AG09309 (cell line): ENCODE data around the gene SPINK2.
A peak's percentile ranks its signal among the peaks of the same experiment; 100 is the strongest.

Experiments used
- DNase-seq: peaks from one replicate; pipeline ENCODE4 v3.0.0-alpha.2; 2010; ENCODE audit warnings: low read depth
- H3K4me3 ChIP-seq: 2 replicates; pipeline ENCODE4 v1.5.1; 2011; ENCODE audit warnings: mild to moderate bottlenecking, low read depth, low read length, moderate library complexity; ENCODE audit not compliant: control insufficient read depth
- CTCF ChIP-seq: IDR thresholded peaks from 2 replicates; pipeline ENCODE4 v1.5.1; 2011; ENCODE audit warnings: mild to moderate bottlenecking, low read depth, low read length, inconsistent platforms; ENCODE audit not compliant: insufficient read depth, control insufficient read depth; ENCODE audit errors: missing control alignments

SPINK2 gene

GRCh38 chr4:56828784-56829535 is 7.5 kb upstream of the SPINK2 start:
- no peak overlapping the region for H3K4me3 ChIP-seq
- DNase-seq = no peak
- TF ChIP-seq CTCF = no peak

DNA sequence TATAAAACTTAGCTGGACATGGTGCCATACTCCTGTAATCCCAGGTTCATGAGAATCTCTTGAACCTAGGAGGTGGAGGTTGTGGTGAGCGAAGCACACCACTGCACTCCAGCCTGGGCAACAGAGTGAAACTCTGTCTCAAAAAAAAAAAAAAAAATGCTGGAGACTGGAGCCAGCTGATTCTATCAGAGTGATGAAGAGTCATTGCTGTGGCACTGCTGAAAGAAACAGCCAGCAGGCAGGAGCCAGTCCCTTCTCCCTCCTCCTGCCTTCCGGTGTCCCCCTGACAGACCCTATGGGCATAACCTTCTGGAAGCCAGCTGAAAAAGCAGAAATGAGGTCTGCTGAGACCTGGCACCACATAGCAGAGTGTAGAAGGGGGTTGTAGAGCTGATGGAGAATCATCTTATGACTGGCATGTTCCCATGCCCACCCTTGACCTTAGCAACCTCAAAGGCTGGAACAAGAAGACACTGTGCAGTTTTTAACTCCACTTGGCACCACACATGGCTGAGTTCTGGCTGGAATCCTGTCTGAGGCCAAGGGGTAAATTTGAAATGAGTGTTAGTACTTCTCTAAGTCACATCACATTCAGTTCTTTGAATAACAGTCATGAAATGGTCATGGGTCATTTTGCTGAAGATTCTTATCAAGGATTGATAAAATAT is 2.6 kb upstream of the SPINK2 start:
- no peak for DNase-seq
- no peak overlapping the region for H3K4me3 ChIP-seq
- no peak for TF ChIP-seq CTCF

DNA sequence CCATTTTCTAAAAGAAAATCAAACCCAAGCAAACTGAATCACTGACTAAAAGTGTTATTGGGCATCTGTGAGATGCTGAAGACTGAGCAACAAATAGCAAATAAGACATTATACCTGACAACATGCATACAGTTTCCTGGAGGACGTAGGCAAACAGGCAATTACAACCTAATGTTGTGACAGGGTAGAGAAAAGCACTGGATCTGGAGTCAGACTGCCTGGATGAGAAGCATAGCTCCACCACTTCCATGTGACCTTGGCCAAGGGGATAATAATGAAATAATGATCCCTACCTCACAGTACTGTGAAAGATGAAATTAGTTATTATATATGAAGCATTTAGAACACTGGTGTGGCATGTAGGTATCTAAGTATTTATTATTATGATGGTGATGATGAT is 2.7 kb downstream of the SPINK2 start:
- no peak for TF ChIP-seq CTCF
- DNase-seq = no peak
- no peak overlapping the region for H3K4me3 ChIP-seq

DNA sequence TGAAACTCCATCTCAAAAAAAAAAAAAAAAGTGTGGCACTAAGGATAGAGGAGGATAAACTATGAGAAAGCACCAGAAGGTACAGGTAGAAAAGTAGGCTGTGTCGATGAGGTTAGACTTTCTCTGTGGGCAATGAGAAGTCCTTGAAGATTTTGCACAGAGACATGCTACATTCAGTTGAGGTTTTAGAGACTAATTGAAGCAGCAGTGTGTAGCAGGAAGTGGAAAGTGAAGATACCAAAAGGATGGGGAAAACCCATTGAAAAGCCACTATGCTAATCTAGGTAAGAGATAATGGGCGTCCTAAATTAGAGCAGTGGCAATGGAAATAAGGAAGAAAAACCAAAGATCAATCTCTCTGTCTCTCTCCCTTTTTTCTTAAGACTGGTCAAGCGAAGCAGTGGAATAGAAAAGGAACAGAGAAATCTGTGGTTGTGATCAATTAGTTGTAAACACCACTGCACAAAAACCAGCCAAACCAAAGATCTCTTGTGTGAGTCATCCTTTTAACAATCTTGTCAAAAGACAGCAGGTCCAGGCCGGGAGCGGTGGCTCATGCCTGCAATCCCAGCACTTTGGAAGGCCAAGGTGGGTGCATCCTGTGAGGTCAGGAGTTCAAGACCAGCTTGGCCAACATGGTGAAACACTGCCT is 3.5 kb downstream of the SPINK2 start:
- H3K4me3 ChIP-seq = no peak overlapping the region
- DNase-seq = no peak
- no peak for TF ChIP-seq CTCF

- no peak for TF ChIP-seq CTCF
- H3K4me3 ChIP-seq = no peak overlapping the region
Measured at GRCh38 chr4:56806666-56807065, 14.8 kb downstream of the SPINK2 start.

GRCh38 chr4:56804551-56804950 is 16.9 kb downstream of the SPINK2 start:
- TF ChIP-seq CTCF = no peak
- DNase-seq = peak; percentile 18
- H3K4me3 ChIP-seq = no peak overlapping the region

More at GRCh38 chr4:56806666-56807065, 14.8 kb downstream of the SPINK2 start:
- no peak for DNase-seq
